HCT116 (cell line): ENCODE results near the gene CXorf65.

Experiments used
- ATF3 ChIP-seq: IDR thresholded peaks from 2 replicates; pipeline ENCODE4 v1.6.1; 2012
- CTCF ChIP-seq, 3 experiments: fragments of 200-600 bp in 1 of 3; sonication (generic) in 1 of 3; IDR thresholded peaks in 2 of 3; conservative IDR thresholded peaks in 1 of 3; 2 replicates each; pipeline ENCODE4 v1.5.1; 2012 to 2017; ENCODE audit warnings: low read depth in 2 of 3, low read length in 2 of 3, antibody characterized with exemption in 1 of 3, borderline replicate concordance in 1 of 3, control low read depth in 1 of 3, mild to moderate bottlenecking in 1 of 3, mixed read lengths in 1 of 3, mixed run types in 1 of 3, moderate library complexity in 1 of 3; ENCODE audit not compliant: insufficient read depth in 1 of 3
- EGR1 ChIP-seq: IDR thresholded peaks from 2 replicates; pipeline ENCODE4 v1.6.1; 2012; ENCODE audit warnings: low read depth
- ELF1 ChIP-seq: IDR thresholded peaks from 2 replicates; pipeline ENCODE4 v1.6.1; 2012; ENCODE audit warnings: low read depth, borderline replicate concordance
- EZH2phosphoT487 ChIP-seq: fragments of 200-600 bp; IDR thresholded peaks from 2 replicates; pipeline ENCODE4 v1.6.1; 2018; ENCODE audit warnings: antibody characterized with exemption, borderline replicate concordance
- FOSL1 ChIP-seq: IDR thresholded peaks from 2 replicates; pipeline ENCODE4 v1.6.1; 2012; ENCODE audit warnings: low read depth
- MAX ChIP-seq: IDR thresholded peaks from 2 replicates; pipeline ENCODE4 v1.6.1; 2012
- POLR2A ChIP-seq: IDR thresholded peaks from 2 replicates; pipeline ENCODE4 v1.7.0; 2011; ENCODE audit warnings: borderline replicate concordance; ENCODE audit not compliant: insufficient read depth, insufficient read length; ENCODE audit errors: extremely low read depth
- POLR2AphosphoS5 ChIP-seq: IDR thresholded peaks from 2 replicates; pipeline ENCODE4 v1.6.1; 2011; ENCODE audit warnings: mild to moderate bottlenecking, low read depth, low read length, moderate library complexity
- RAD21 ChIP-seq: IDR thresholded peaks from 2 replicates; pipeline ENCODE4 v1.6.1; 2012; ENCODE audit warnings: low read depth, mild to moderate bottlenecking
- REST ChIP-seq: IDR thresholded peaks from 2 replicates; pipeline ENCODE4 v1.6.1; 2012; ENCODE audit warnings: low read depth
- SIN3A ChIP-seq: IDR thresholded peaks from 2 replicates; pipeline ENCODE4 v1.6.1; 2012; ENCODE audit warnings: low read depth
- YY1 ChIP-seq: IDR thresholded peaks from 2 replicates; pipeline ENCODE4 v1.6.1; 2011; ENCODE audit warnings: low read length, low read depth, moderate library complexity, mild to moderate bottlenecking; ENCODE audit not compliant: insufficient replicate concordance; ENCODE audit errors: extremely low read depth

- TF ChIP-seq CTCF (IDR thresholded peaks at IDR 0.05 in 2 of 3, conservative IDR thresholded peaks at IDR 0.05 in 1 of 3; ENCODE audit: borderline replicate concordance in 1 of 3, insufficient read depth in 1 of 3, low read depth in 2 of 3, low read length in 2 of 3) = no peak
- no peak for TF ChIP-seq REST
- TF ChIP-seq FOSL1 = no peak
- no peak for TF ChIP-seq EZH2phosphoT487
- no peak for TF ChIP-seq MAX
- TF ChIP-seq RAD21 = no peak
- no peak for TF ChIP-seq ATF3
- no peak for TF ChIP-seq POLR2AphosphoS5
- no peak for TF ChIP-seq YY1
- TF ChIP-seq ELF1 = no peak
- no peak for TF ChIP-seq EGR1
- TF ChIP-seq POLR2A = no peak
- no peak for TF ChIP-seq SIN3A
Observed at GRCh38 chrX:71067089-71067488, 39.5 kb downstream of the CXorf65 start.
